Amniotic stem cell (primary cell): ENCODE measurements around the gene CCDC71L.

ENCODE experiments used
- DNase-seq: peaks from one replicate; lab custom pipeline; 2025; lab: John Stamatoyannopoulos, UW

CCDC71L gene

GRCh38 chr7:106659166-106659962 is 1.6 kb downstream of the CCDC71L start:
- DNase-seq = no peak

GRCh38 chr7:106658316-106659165 is 2.4 kb downstream of the CCDC71L start:
- DNase-seq = no peak

- no peak for DNase-seq
Measured at GRCh38 chr7:106657085-106657991, 3.6 kb downstream of the CCDC71L start.

- DNase-seq = no peak
Measured at GRCh38 chr7:106655703-106656498, 5.1 kb downstream of the CCDC71L start.

GRCh38 chr7:106653488-106653887 is 7.5 kb downstream of the CCDC71L start:
- DNase-seq = no peak

- no peak for DNase-seq
Measured at GRCh38 chr7:106652909-106653308, 8.0 kb downstream of the CCDC71L start.

- no peak for DNase-seq
Measured at GRCh38 chr7:106652092-106652491, 8.9 kb downstream of the CCDC71L start.

- no peak for DNase-seq
Measured at GRCh38 chr7:106646256-106646655, 14.7 kb downstream of the CCDC71L start.

- DNase-seq = no peak
Measured at GRCh38 chr7:106644999-106645398, 16.0 kb downstream of the CCDC71L start.

GRCh38 chr7:106643216-106644000 is 17.6 kb downstream of the CCDC71L start:
- DNase-seq = no peak

- no peak for DNase-seq
Measured at GRCh38 chr7:106641416-106641815, 19.5 kb downstream of the CCDC71L start.

- no peak for DNase-seq
Measured at GRCh38 chr7:106640368-106641141, 20.4 kb downstream of the CCDC71L start.

GRCh38 chr7:106639476-106640334 is 21.3 kb downstream of the CCDC71L start:
- no peak for DNase-seq

- no peak for DNase-seq
Measured at GRCh38 chr7:106635411-106635810, 25.5 kb downstream of the CCDC71L start.

- no peak for DNase-seq
Measured at GRCh38 chr7:106634958-106635357, 26.0 kb downstream of the CCDC71L start.

GRCh38 chr7:106630648-106631047 is 30.3 kb downstream of the CCDC71L start:
- DNase-seq = no peak

GRCh38 chr7:106629516-106629915 is 31.4 kb downstream of the CCDC71L start:
- no peak for DNase-seq

GRCh38 chr7:106626376-106627164 is 34.4 kb downstream of the CCDC71L start:
- DNase-seq = no peak
